ENCODE measurements around the gene EIF5A.
A peak's percentile ranks its signal among the peaks of the same experiment; 100 is the strongest.

Gene EIF5A

DNA sequence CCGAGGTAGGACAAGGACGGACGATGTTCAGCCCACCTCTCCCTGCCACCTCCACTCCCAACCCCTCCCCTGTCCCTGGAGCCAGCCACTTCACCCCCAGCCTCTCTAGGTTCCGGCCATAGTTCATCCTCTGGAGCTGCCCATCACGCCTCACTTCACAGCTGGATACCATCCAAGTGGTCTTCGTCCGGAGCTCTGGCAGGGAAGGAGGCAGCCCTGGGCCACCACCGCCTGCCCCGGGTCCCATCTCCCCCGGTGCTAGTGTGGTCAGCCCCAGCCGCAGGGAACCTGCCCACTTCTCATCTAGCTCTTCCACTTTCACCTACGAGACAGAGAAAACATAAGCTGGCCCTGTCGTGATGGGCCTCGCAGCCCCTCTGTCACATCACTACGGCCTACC, 14.0 kb downstream of the EIF5A start:
- no peak for TF ChIP-seq CTCF (IDR thresholded peaks at IDR 0.05; ENCODE audit: low read depth, low read length)
- H3K9me3 ChIP-seq (ENCODE audit: severe bottlenecking): no peaks in the 10 kb centered on the region
- no peak overlapping the region for H3K27ac ChIP-seq
- no peak for DNase-seq
- H3K4me3 ChIP-seq (ENCODE audit: low read depth, low read length): no peak overlapping the region
- no peaks in the 10 kb centered on the region for H3K27me3 ChIP-seq (ENCODE audit: insufficient read depth, low read depth, severe bottlenecking)
- peaks cover 84% of the 10 kb centered on the region for H3K36me3 ChIP-seq

DNA sequence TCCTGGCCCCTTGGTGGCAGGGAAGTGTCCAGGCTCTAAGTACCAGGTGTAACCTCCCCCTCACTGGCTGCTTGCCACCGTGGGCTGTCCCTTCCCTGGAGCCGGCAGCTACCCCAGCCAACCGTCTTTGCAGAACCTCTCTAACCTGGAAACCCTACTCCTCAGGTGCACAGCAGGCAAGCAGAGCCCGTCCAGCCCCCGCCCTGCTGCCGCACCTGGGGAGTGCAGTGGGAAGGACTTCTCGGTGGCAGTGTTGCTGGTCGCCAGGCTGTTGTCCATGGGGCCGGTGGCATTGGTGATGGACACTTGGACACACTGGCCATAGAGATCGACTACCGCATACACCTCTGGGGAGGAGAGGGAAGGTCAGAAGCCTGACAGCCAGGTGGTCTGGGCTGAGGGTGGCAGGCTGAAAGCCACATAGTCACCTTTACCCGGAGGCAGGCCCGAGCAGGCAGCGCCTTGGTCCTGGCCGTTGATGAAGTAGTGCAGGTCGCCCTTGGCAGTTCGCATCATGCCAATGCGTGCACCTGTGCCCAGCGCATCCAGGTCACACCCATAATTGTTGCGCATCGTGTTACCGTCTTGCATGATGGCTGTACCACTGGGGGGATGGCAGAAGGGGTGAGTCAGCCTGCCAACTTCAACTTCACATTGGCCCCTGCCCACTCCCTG, 15.2 kb downstream of the EIF5A start:
- no peak overlapping the region for H3K4me3 ChIP-seq (ENCODE audit: low read depth, low read length)
- H3K27ac ChIP-seq: no peak overlapping the region
- no peaks in the 10 kb centered on the region for H3K27me3 ChIP-seq (ENCODE audit: insufficient read depth, low read depth, severe bottlenecking)
- TF ChIP-seq CTCF (IDR thresholded peaks at IDR 0.05; ENCODE audit: low read depth, low read length): no peak
- DNase-seq: no peak
- no peaks in the 10 kb centered on the region for H3K9me3 ChIP-seq (ENCODE audit: severe bottlenecking)
- H3K36me3 ChIP-seq: peaks cover 78% of the 10 kb centered on the region

DNA sequence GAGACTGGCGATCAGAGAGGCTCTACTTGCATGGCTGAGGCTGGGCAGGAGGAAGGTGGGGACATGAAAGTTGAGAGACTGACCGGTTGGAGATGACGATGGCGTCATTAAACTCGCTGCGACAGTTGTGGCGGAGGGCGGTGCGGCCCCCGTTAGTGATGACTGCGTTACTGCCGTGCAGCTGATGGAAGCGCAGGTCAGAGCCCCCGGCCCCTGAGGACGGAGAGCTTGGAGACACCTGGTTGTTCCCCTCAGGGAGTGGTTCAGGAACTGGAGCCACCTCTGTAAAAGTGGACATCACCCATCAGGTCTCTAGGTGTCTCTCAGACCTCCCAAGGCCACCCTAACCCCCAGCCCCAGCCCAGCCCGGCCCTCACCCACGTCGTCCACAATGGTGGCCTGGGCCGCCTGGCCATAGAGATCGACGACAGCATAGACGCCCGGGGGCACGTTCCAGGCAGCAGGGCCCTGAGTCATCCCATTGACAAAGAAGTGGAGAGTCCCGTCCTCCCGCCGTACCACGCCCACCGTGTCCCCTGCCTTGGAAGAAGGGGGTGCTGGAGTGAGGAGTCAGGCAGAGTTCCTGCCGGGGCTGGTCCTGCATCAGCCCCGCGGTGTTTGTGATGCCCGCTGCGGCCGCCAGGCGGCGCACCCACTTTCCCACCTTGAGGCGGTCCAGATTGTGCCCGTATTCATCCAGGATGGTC, 16.5 kb downstream of the EIF5A start:
- TF ChIP-seq CTCF (IDR thresholded peaks at IDR 0.05; ENCODE audit: low read depth, low read length): peak; percentile 99
- peak; percentile 71 for DNase-seq
- H3K27me3 ChIP-seq (ENCODE audit: insufficient read depth, low read depth, severe bottlenecking): no peaks in the 10 kb centered on the region
- no peak overlapping the region for H3K27ac ChIP-seq
- no peaks in the 10 kb centered on the region for H3K9me3 ChIP-seq (ENCODE audit: severe bottlenecking)
- peaks cover 66% of the 10 kb centered on the region for H3K36me3 ChIP-seq
- no peak overlapping the region for H3K4me3 ChIP-seq (ENCODE audit: low read depth, low read length)

GRCh38 chr17:7324438-7324779, 17.0 kb downstream of the EIF5A start:
- no peak for TF ChIP-seq CTCF (IDR thresholded peaks at IDR 0.05; ENCODE audit: low read depth, low read length)
- Histone ChIP-seq H3K4me3 (ENCODE audit: low read depth, low read length) (no peak overlapping the region), H3K36me3 (peaks cover 64% of the 10 kb centered on the region), H3K27me3 (ENCODE audit: insufficient read depth, low read depth, severe bottlenecking) (no peaks in the 10 kb centered on the region), H3K9me3 (ENCODE audit: severe bottlenecking) (no peaks in the 10 kb centered on the region), H3K27ac (no peak overlapping the region)
- DNase-seq: no peak

DNA sequence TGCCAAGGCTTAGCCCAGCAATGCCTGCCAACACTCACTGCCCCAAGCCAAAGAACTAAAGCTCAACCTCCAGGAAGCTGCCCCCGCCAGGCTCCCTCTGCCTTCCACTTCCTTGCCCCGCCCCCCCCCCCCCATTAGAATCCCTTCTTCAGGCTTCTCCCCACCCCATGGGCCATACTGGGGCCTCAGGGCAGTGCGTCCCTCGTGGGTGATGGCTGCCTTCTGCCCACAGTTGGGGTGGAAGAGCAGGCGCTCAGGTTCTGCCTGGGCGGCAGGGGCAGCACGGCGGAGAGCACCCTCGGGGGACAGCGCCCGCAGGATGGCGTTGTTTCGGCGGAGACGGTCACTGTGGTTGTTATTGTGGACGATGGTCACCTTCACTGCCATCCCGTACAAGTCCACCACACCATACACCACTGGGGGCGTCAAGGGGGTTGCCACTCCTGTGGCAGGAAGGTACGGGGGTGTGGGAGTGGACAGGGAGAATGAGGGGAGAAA, 17.7 kb downstream of the EIF5A start:
- H3K9me3 ChIP-seq (ENCODE audit: severe bottlenecking): no peaks in the 10 kb centered on the region
- H3K27me3 ChIP-seq (ENCODE audit: insufficient read depth, low read depth, severe bottlenecking): no peaks in the 10 kb centered on the region
- no peak for TF ChIP-seq CTCF (IDR thresholded peaks at IDR 0.05; ENCODE audit: low read depth, low read length)
- DNase-seq: no peak
- peaks cover 63% of the 10 kb centered on the region for H3K36me3 ChIP-seq
- H3K27ac ChIP-seq: no peak overlapping the region
- H3K4me3 ChIP-seq (ENCODE audit: low read depth, low read length): no peak overlapping the region

All from WERI-Rb-1 (cell line).